Breast epithelium (tissue), 3 donors: ENCODE data around the gene CMPK1.

Experiments used
- CTCF ChIP-seq, 3 donors: fragments of 450-650 bp; IDR thresholded peaks; one replicate each; pipeline ENCODE4 v1.5.1; 2016 to 2017; ENCODE audit warnings: antibody characterized with exemption in 3 of 3, mild to moderate bottlenecking in 3 of 3, moderate library complexity in 3 of 3
- POLR2A ChIP-seq: fragments of 450-650 bp; IDR thresholded peaks from one replicate; pipeline ENCODE4 v1.6.1; 2016; ENCODE audit warnings: antibody characterized with exemption, mild to moderate bottlenecking, moderate library complexity

GRCh38 chr1:47298025-47298699 lies 35.4 kb upstream of the CMPK1 start:
- TF ChIP-seq CTCF (IDR thresholded peaks at IDR 0.05) (no peak), POLR2A (no peak)
